Left ventricle myocardium superior (tissue), 1 donor: ENCODE results near the gene TBC1D25. TPM values are rescaled to one million over a fixed set of nuclear protein-coding genes. Genes with fewer than 3 reads are reported as not detected.
A peak's percentile ranks its signal among the peaks of the same experiment; 100 is the strongest.
"Not testable (repeated sequence)": the region's sequence is repeated elsewhere in the genome, so short reads cannot be mapped to it uniquely, and the experiment has no call there.

ENCODE experiments used
- ATAC-seq: fragments of 200-7000 bp; cut with Tn5 transposase; one replicate; pipeline ENCODE4 v1.9.1; 2020; ENCODE audit warnings: mild to moderate bottlenecking, moderate library complexity
- DNase-seq: peaks from one replicate; pipeline ENCODE4 v3.0.0-alpha.2; 2020
- intact Hi-C: fragments of 100-400 bp; cut with micrococcal nuclease; formaldehyde crosslinking; loops from one replicate; pipeline ENCODE4 v1.11.0; 2022
- total RNA-seq: library from RNA; stranded (reverse); fragmentation: NEBNext Ultra II Directional; extraction: Animal tissue kit (Norgen Biotek cat#: 25700); gene quantifications from one replicate; pipeline ENCODE4 v1.2.1, GENCODE V29; 2021
- donor health status: DM: no; HTN: yes; CAD: no; lungs with severe emphysema.

The TBC1D25 gene
- total RNA-seq, 1 donor from 2014 or later, result 15.4 TPM

GRCh38 chrX:48540480-48540879 lies 966 bp downstream of the TBC1D25 start:
- intact Hi-C loops, result no loop called here
- no peak for ATAC-seq

DNA sequence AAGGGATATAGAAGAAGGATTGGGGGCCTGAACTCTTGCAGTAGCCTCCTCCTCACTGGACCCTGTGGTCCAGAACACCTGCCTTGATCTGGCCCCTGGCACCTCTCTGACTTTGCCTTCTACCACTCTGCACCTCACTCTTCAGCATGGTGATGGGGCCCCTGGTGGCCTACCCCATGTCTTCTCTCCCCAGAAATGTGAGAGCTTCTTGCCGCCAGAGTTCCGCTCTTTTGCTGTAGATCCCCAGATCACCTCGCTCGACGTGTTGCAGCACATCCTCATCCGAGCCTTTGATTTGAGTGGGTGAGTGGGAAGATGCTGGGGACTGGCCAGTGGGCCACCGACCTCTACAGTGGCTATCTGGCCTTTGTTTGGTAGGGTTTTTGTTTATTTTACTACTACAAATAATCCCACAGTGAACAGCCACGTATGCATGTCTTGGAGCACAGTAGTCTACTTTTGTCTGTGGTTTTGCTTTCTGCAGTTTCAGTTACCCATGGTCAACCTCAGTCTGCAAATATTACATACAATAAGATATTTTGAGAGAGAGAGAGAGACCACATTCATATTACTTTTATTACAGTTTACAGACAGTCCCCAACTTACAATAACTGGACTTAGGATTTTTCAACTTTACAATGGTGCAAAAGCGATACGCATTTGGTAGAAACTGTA lies 1.8 kb downstream of the TBC1D25 start:
- no peak for ATAC-seq
- intact Hi-C loops, result no loop called here
- DNase-seq, result no peak

More at GRCh38 chrX:48540480-48540879, 966 bp downstream of the TBC1D25 start:
- DNase-seq, result no peak

DNA sequence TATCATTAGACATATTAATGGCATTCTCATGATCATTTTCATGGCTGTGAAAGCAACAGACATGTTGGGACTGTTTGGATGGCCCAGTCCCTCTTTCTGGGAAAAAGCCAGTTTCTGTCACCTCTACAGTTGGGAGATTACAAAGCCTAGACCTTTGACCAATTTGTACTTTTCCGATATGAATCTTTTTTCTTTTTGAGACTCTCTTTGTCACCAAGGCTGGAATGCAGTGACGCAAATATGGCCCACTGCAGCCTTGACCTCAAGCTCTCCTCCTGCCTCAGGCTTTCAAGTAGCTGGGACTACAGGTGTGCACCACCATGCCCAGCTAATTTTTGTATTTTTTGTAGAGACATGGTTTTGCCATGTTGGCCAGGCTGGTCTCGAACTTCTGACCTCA lies 9.4 kb downstream of the TBC1D25 start:
- DNase-seq (no peak), ATAC-seq (no peak)
- intact Hi-C loops, result no loop called here

GRCh38 chrX:48555731-48556325 lies 16.3 kb downstream of the TBC1D25 start:
- DNase-seq, ATAC-seq, intact Hi-C loops: not testable (repeated sequence)

DNA sequence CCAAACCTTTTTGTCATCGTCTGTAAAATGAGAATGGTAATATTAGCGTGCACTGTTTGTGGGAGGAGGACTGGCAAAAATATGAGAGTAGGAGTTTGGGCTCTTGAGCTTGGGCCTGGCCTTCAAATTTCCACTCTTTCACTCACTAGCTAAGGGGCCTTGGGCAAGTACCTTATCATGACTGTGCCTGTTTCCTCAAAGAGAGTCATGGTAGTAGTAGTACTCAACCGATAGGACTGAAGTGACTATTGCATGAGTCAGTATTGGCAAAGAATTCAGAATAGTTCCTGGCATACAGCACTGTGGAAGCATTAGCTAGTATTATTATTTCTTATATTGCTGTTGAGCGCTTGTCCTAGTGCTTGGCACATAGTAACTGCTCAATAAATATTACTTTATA lies 18.8 kb downstream of the TBC1D25 start:
- intact Hi-C loops, result no loop called here
- DNase-seq (no peak), ATAC-seq (peak; percentile 76)

DNA sequence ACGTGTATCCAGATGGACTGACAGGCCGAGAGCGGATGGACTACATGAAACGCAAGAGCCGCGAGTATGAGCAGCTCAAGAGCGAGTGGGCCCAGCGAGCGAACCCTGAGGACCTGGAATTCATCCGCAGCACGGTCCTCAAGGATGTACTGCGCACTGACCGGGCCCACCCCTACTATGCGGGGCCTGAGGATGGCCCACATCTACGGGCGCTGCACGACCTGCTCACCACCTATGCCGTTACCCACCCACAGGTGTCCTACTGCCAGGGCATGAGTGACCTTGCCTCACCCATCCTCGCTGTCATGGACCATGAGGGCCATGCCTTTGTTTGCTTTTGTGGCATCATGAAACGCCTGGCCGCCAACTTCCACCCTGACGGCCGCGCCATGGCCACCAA lies 20.1 kb downstream of the TBC1D25 start:
- ATAC-seq, result no peak
- no peak for DNase-seq
- intact Hi-C loops, result no loop called here

- intact Hi-C loops, result no loop called here
- ATAC-seq, result no peak
- no peak for DNase-seq
Observed at GRCh38 chrX:48560056-48560455, 20.5 kb downstream of the TBC1D25 start.

DNA sequence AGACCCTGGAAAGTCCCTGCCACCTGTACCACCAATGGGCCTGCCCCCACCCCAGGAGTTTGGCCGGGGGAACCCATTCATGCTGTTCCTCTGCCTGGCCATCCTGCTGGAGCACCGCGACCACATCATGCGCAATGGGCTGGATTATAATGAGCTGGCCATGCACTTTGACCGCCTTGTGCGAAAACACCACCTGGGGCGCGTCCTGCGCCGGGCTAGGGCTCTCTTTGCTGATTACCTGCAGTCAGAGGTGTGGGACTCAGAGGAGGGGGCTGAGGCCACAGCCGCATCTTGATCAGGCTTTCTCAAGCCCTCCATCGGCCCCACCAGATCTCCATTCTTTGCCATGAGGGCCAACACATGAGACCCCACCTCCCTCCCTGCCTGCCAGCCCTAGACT lies 21.2 kb downstream of the TBC1D25 start:
- ATAC-seq (no peak), DNase-seq (no peak)
- intact Hi-C loops, result no loop called here

- DNase-seq (no peak), ATAC-seq (no peak)
- intact Hi-C loops, result no loop called here
Observed at GRCh38 chrX:48569958-48570357, 30.4 kb downstream of the TBC1D25 start.

DNA sequence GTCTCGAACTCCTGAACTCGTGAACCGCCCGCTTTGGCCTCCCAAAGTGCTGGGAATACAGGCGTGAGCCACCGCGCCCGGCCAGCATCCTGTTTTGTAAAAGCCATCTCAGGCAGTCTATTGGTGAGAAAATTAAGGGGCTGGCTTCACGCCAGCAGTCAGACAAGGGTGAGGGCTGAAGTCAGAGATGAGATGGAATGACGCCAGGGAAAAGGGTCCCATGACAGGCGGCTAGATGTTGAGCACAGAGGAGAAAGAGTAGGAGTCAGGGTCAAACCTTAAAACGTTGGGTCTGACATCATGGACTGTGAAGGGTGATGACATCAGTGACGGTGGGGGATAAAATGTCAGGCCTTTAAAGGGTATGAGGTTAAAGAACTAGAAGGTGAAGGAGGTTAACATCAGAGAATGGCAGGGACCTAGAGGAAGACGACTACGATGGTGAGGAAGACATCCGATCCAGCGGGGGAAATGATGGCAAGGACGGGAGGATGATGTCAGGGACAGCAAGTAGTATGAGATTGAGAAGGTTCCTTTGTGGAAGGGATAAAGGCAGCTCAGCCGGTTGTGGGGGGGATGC lies 34.3 kb downstream of the TBC1D25 start:
- ATAC-seq, result no peak
- intact Hi-C loops, result no loop called here
- peak; percentile 61 for DNase-seq

GRCh38 chrX:48574270-48575266 lies 35.1 kb downstream of the TBC1D25 start, which contains the start of gene RBM3:
Gene RBM3 (plus strand): TSS chrX:48574484. CDS start chrX:48575181, 697 bp downstream.
- ATAC-seq (peak; percentile 99), DNase-seq (peak; percentile 93)
- intact Hi-C loops, result no loop called here

- no peak for ATAC-seq
- DNase-seq, result no peak
- intact Hi-C loops, result no loop called here
Observed at GRCh38 chrX:48575642-48576041, 36.1 kb downstream of the TBC1D25 start.

- DNase-seq, result no peak
- intact Hi-C loops, result no loop called here
Observed at GRCh38 chrX:48576108-48576507, 36.6 kb downstream of the TBC1D25 start.

DNA sequence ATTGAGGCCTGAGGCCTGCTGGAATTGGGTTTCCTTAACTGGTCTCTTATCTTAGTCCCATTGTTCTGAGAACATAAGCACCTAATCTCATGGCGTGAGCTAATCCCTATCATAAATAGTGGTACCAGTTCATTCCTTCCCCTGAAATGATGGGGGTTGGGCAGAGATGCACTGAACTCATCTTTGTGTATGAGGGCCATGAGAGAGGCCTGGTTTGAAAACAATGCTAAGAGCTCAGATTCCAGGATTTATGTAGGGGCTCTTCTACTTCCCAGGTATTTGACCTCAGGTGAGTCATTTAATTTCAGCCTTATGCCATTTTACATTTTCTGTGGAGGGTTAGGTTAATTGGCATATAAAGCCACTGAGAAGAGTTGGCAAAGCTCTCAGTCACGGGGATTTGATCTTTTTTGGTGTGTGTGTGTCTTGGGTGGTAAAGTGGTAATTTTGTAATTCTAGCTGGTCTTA lies 39.2 kb downstream of the TBC1D25 start:
- no peak for ATAC-seq
- DNase-seq, result no peak
- intact Hi-C loops, result no loop called here

More at GRCh38 chrX:48576108-48576507, 36.6 kb downstream of the TBC1D25 start:
- no peak for ATAC-seq

GRCh38 chrX:48579259-48579658 lies 39.7 kb downstream of the TBC1D25 start:
- intact Hi-C loops, result no loop called here
- DNase-seq (no peak), ATAC-seq (no peak)

DNA sequence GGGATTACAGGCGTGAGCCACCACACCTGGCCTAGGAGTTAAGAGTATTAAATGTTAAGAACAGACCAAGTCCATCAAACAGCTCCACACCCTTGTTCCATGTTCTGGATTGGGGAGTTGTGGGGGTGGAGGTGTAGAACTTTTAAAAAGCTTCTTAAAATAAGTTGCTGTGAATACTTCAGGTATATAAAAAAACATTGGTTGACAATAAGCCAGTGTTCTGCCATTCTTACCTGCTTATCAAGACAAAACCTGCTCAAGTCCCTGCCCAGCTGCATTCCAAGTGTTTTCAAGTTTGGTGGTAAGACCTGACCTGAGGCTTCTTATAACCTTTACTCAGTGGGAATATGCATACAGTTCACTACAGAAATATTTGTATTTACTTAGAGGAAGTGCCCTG lies 41.1 kb downstream of the TBC1D25 start:
- no peak for ATAC-seq
- no peak for DNase-seq
- intact Hi-C loops, result no loop called here

DNA sequence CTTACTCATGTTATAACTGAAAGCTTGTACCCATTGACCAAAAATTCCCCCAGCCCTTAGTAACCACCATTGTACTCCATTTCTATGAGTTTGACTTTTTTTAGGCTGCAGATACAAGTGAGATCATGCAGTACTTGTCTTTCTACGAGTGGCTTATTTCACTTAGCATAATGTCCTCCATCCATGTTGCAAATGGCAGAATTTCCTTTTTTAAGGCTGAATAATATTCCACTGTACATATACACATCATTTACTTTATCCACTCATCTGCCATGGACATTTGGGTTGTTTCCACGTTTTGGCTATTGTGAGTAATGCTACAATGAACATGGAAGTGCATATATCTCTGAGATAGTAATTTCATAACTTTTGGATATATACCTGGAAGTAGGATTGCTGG lies 45.2 kb downstream of the TBC1D25 start:
- no peak for DNase-seq
- ATAC-seq, result no peak
- intact Hi-C loops, result no loop called here

DNA sequence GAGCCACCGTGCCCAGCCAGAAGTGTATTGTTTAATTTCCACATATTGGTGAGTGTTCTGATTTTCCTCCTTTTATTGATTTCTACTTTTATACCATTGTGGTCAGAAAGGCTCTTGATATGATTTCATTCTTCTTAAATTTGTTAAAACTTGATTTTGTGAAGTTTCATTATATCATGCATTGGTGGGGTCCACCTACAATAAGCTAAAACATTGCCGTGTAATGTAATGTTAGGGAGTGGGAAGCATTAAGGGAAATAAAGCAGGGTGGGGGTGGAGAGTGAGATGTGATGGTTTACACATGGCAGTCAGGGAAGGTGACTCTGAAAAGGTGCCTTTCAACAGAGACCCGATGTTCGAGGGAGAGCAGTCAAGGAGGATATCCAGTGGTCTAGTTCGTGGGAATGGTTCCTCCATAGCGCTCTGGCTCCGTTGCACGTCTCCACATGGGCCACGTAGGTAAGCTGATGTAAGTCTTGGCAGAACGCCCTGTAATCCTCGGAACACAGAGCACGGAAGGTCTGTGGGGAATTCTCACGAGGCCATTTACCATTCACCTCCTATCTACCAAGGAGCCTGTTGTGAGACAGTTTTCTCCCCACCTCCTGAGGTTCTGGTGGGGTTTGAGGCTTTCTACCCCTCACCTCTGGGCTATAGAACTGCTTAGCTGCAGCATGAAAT lies 50.1 kb downstream of the TBC1D25 start:
- DNase-seq (no peak), ATAC-seq (peak; percentile 68)
- intact Hi-C loops, result no loop called here
